HG03135 (cell line): ENCODE measurements around the gene TRAF2.

Experiments
- ATAC-seq: cut with Tn5 transposase; IDR thresholded peaks from one replicate; pipeline ENCODE4 v1.9.1; 2021; ENCODE audit warnings: mild to moderate bottlenecking, moderate library complexity; ENCODE audit not compliant: unreplicated experiment

Gene TRAF2

DNA sequence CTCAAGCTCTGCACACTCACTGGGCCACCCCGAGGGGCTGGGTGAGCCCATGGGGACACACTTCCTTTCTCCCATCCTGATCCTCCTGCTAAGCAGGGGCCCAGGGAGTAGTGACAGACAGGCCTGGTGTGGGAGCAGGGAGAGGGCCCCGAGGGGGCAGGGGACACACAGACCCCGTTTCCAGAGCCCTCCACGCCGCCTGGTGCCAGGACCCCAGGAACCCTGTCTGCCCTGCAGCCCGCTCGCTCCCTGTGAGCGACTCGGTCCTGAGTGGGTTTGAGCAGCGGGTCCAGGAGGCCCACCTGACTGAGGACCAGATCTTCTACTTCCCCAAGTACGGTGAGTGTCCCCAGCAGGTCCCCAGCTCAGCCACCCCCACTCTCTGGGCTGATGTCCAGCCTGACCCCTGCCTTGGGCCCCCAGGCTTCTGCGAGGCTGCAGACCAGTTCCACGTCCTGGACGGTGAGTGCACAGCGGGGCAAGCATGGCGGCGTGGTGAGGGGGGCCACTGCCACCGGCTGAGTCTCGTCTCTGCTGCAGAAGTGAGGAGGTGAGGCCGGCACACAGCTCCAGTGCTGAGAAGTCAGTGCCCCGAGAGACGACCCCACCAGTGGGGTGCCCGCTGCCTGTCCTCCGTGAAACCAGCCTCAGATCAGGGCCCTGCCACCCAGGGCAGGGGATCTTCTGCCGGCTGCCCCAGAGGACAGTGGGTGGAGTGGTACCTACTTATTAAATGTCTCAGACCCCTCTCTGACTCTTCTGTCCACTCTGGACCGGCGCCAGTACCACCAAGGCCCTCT is 60.1 kb downstream of the TRAF2 start:
- no peak for ATAC-seq

DNA sequence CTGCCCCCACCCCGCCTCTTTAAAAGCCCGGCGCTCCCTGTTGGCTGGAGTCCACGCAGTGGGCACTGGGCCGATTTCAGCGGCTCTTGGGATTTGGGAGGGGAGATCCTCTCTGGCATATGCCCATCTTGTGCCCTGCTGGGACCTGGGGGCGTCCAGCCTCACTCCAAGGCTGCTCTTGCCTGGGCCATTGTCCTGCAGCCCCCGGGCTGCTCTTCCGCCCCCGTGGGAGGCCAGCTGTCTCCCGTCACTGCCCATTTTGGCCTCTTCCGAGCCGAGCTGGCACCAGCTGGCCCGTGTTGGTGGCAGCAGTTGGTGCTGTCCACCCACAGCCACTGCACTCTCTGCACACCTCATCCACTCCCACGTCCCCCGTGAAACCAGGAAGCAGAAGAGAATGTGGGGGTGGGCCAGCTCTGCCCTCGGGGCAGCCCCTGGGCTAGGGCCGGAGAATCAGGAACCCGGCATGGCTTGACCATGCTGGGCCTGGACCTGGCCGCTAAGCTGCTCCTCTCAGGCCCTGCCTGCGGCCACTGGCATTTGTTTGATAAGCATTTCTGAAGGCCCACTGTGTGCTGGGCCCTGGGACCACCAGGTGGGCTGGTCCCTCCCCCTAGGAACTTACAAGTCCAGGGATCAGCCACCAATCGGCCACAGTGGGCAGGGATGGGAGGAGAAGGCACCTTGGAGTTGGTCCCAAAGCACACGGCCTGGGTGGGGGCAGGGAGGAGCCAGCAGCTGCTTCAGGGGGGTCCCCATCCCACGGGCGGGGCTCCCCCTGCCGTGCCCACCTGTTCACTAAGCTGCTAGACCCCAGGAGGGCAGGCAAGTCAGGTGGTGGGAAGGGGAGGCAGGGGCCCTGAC is 60.9 kb downstream of the TRAF2 start:
- no peak for ATAC-seq

DNA sequence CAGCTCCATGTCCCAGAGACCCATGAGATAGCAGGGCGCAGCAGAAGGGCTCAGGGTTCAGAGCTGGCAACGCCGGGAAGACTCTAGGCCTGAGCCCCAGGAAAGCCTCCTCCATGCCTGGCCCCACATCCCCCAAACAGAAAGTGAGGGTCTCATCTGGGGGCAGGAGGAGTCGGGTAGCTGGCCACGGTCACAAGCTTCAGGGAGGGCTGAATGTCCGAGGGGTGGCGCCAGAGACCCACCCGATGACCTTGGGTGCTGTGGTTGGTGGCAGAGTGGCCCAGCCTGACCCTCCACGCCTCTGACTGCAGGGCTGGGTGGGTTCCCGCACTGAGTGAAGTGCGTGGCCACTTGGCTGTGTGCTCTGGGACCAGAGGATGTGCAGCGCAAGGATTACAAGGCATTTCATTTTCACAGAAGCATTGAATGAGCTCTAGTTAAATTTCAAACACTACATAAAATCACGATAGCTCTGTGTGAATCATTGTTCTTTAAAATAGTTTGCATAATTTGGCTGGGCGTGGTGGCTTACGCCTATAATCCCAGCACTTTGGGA is 61.7 kb downstream of the TRAF2 start:
- no peak for ATAC-seq

DNA sequence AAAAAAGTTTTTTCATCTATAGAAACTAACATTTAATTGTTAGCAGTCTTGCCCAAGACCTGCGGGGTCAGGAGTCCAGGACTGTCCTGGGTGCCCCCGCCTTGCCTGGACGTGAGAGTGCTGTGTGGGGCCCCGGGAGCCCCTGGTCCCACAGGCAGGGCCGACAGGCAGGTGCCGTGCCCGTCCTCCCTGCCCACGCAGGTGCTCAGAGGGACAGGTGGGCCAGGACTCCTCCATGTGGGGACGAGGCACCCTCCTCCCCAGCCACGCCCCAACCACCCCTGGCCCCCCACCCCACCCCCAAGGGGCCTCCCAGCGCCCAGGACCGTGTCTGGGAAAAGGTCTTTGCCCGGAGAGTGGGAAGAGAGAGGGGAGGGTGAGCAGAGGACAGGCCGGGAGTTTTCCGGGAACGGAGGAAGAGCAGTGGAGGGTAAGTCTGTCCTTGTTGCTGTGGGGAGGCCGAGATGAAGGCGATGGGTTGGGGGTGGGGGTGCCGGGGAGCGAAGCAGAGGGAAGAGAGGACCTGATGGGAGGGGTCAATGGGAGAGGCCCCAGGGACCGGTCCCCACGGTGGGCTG is 63.0 kb downstream of the TRAF2 start:
- ATAC-seq: no peak

DNA sequence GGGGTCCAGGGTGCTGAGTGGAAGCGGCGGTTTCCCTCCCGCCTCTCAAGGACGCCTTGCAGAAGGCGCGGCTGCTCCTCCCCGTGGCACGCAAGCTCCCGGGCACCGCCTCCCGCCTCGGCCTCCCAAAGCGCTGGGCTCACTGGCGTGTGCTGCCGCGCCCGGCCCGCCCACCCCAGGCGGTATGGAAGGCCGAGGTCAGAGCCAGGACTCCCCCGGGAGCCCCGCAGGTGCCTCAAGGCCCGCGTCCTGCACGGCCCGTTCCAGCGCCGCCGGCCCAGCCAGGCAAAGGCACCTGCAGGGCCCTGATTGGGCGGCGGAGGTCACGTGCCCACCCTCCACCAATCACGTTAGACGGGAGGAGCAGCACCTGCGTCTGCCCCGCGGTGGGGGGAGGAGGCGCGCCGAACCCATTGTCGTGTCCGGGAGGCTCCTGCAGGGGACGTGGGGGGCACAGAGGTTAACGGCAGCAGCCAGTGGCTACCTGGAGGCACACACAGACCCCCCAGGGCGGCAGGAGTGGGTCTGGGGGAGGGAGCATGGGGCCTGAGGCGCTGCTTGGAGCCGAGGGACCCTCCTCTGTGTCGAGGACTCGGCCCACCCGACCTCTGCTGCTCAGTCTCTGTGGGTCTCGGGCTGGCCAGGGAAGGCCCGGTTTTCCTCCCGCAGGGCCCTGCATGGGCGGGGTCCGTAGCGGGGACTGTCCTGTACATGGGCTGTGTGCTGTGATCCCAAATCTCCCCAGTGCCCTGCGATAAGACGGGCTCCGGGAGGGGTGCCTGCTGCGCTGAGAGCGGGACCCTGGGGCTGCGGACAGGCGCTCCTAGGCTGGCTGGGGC is 63.7 kb downstream of the TRAF2 start:
- ATAC-seq: peak; percentile 77

DNA sequence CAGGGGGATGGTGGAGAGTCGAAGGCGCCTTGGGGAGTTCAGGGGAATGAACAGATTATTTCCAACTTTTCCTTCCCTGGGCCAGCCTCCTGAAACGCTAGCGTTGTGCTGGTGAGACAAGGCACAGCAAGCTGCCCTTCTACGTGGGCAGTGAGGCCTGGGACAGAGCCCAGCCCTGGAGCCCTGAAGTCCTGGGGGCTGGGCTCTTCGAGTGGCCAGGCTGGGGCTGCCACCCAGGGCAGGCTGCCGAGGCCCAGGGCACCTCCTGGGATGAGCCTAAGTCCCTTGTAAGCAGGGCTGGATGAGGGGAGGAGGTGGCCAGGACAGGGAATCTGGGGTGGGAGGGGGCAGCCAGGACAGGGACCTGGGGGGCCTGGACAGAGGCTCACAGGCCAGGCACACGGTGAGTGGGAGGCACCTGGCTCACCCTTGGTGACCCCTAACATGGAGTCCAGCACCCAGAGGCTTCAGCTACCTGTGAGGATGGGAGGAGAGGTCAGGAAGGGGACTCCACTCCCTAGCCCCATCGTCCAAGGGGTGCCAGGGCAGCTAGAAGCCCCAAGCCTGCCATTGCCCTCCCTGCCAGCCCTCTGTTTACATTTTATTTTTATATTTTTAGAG is 64.5 kb downstream of the TRAF2 start:
- no peak for ATAC-seq

DNA sequence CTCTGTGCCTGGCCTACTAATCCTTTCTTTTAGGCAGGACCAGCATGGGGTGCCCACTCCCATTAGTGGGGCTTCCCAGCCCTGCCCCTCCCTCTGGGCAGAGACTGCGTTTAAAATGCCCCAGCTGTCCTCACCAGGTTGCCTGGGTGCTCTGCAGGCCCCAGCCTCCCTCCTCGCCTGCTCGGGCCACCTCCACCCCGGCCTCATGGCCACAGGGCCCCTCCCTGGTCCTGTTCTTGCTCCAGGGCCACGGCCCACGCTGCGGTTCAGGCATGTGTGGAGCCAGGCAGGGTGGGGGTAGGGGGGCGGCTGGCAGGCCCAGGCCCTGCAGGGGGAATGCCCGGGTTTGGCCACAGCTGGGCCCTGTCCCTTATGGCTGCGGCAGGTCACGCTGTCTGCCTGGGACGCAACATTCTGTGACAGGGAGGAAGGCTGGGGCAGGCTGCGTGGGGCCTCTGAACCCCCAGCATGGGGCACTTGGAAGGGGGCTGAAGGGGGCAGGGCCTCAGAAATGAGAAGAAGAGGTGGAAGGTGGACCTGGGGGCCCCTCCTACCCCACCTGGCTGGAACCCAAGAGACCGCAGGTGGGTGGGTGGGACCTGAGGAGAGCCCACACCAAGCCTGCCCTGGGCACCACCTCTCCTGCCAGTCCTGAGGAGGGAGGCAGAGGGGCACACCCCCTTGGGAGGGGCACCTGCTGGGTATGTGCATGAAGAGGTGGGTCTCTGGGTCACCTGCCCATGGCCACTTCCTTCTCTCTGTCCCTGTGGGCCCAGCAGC is 65.4 kb downstream of the TRAF2 start, which contains the start of gene LCN12:
TSS of gene LCN12 (plus strand) at position 733 of the 780 bp plus-strand sequence. CDS start 55 bp downstream, outside the sequence.
- ATAC-seq: no peak

DNA sequence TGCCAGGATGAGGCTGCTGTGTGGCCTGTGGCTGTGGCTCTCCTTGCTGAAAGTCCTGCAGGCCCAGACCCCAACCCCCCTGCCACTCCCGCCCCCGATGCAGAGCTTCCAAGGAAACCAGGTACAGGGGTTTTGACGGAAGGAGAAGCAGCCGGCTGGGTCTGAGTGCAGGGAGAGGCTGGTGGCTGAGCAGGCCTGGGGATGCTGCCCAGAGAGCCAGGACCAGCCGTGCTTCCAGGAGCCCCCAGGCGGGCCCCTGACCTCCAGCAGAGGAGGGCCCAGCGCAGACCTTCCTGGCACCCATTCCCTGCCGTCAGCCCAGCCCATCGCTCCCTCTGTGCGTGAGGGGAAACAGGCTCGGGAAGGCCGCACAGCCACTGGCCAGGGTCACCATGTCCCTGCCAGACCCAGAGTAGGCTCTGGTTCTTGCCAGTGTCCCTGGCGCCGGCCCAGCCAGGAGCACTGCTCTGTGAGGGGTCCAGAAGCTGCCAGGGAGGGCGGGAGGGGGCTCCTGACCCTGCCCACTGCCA is 66.1 kb downstream of the TRAF2 start:
- ATAC-seq: no peak

DNA sequence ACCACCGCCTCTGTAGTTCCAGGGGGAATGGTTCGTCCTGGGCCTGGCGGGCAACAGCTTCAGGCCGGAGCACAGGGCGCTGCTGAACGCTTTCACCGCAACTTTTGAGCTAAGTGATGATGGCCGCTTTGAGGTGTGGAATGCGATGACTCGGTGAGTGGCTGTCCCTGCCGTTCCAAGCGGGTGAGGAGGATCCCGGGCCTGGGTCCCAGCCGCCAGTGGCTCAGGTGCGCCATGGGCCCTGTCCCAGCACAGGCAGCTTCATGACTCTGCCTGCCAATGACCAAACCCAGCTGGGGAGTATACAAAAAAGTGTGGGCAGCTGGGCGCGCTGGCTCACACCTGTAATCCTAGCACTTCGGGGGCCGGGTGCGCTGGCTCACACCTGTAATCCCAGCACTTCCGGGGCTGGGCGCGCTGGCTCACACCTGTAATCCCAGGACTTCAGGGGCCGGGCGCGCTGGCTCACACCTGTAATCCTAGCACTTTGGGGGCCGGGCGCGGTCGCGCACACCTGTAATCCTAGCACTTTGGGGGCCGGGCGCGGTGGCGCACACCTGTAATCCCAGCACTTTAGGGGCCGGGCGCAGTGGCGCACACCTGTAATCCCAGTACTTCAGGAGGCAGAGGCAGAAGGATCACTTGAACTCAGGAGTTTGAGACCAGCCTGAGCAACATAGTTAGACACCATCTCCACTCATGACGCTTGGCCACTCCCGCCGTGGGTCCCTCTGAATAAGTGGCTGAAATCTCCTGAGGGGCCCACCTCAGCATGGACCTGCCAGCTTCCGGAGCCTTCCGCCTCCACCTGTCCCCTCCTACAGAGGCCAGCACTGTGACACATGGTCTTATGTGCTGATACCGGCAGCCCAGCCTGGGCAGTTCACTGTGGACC is 66.8 kb downstream of the TRAF2 start:
- ATAC-seq: no peak

DNA sequence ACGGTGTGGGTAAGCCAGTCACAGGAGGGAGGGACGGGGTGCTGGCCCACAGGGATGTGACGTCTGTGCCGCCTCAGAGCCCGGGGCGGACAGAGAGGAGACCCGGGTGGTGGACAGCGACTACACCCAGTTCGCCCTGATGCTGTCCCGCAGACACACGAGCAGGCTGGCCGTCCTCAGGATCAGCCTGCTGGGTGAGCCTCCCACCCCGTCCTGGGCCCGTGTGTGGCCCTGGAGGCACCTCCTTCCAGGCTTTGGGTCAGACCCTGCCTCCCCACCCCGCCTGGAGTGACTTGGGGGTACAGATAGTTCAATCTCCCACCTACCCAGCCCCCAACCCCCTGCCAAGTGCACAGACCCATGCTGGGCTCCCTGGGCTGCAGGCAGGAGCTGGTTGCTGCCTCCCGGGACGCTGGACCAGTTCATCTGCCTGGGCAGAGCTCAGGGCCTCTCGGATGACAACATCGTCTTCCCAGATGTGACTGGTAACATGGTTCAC is 67.5 kb downstream of the TRAF2 start:
- ATAC-seq: no peak

DNA sequence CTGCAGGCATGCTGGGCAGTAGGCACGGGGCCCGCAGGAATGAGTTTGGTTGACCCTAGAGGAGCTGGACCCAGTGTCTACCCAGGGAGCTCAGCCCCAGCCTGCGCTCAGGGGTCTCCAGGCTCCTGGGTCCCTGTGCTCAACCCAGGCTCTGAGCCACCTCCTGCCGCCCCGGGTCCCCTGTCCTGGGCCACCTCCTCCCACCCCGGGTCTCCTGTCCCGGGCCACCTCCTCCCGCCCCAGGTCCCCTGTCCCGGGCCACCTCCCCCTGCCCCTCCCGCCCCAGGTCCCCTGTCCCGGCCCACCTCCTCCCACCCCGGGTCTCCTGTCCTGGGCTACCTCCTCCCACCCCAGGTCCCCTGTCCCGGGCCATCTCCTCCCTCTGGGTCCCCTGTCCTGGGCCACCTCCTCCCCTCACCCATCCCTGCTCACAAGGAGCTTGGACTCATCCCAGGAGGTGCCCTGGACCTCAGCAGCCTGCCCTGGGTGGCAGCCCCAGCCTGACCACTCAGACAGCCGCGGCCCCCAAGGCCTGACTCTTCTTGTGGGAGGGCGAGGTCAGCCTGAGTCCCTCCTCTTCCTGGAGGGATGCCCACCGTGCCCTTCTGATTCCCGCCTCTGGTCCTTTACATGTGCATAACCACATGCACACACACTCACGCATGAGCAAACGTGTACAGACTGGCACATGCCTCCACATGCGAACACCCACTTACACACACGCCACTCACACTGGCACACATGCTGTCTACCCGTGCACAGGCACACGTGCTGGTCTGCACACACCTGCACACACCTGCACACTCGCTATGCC is 68.2 kb downstream of the TRAF2 start:
- ATAC-seq: no peak

DNA sequence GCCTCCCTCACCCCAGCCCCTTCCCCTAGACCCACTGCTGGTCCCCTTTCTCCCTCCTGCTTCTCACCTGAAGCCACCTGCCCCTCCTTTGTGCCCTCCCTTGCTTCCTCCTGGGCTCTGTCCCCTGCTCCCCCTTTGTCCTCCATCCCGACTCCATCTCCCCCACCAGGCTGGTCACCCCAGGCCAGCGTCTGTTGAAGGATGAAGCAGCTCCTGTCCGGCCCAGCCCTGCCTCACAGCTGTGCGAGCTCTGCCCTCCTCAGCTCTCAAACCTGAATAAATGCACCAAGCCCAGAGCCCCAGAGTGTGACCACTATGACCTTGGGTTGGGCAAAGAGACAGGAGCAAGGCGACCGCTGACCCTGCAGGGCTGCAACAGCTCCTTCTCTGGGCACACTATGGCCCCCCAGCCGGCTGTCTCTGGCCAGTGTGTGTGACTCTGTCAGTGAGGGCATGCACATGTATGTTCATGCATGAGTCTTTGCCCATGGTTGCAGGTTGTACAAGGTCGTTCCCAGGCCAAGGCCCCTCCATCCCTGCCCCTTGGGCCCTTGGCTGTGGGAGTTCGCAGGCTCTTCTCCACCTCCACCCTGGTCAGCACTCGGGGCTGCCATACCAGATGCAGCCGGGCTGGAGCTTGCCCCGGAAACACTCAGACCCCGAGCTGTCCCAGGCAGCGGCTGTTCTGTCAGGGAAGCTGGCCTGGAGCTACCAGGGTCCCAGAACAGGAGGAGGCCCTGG is 69.1 kb downstream of the TRAF2 start:
- no peak for ATAC-seq

DNA sequence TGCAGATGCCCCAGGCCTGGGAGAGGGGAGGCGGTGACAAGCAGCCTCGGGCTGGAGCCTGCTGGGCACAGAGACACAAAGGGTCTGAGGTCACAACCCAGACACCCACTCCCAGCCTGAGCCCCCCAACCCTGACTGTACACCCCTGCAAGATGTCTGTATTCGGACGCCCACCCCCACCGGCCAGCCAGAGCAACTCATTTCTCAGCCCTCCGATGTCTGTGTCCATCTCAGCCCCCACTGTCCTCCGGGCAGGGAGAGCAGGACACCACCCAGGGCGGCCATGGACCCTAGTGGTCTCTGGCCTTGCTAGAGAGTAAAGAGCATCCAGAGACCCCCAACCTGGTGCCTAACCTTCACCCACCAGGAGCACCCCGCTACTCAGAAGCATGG is 69.6 kb downstream of the TRAF2 start:
- ATAC-seq: no peak

DNA sequence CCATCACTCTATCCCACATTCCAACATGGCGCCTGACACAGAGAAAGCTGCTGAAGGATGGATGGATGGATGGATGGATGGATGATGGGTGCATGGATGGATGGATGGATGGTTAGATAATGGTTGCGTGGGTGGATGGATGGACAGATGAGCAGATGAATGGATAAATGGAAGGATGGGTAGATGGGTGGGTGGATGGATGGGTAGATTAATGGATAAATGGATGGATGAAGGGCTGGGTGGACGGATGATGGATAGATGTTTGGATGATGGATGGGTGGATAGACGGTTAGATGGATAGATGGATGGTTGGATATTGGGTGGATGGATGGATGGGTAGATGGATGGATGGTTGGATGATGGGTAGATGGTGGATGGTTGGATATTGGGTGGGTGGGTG is 70.3 kb downstream of the TRAF2 start:
- no peak for ATAC-seq

DNA sequence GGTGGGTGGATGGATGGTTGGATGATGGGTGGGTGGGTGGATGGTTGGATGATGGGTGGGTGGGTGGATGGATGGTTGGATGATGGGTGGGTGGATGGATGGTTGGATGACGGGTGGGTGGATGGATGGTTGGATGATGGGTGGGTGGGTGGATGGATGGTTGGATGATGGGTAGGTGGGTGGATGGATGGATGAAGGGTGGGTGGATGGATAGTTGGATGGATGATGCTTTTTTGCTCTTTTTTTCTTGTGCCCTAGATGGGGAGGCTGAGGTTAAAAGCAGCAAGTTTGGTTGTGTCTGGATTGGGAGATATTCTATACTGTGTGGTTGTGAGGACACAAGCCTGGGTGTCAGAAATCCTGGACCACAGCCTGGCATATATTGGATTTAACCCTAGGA is 71.1 kb downstream of the TRAF2 start:
- ATAC-seq: no peak

DNA sequence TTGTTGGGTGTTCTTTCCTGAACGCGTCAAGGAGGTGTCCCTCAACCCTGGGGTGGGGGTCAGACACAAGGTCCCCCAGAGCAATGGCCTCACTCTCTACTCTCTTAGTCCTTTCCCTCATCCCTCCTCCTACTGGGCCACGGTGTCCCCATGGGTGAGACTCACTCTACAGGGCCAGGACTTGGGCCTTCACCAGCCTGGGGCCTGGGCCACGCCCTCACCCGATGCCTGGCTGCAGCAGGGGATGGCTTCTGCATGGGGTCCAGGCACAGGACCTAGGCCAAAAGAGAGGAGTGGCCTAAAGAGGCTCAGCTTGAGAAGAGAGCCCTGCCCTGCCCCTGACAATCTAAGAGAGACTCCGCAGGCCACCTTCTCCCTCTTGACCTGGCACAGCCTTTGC is 71.6 kb downstream of the TRAF2 start:
- no peak for ATAC-seq
